IPS DF 6.9 (cell line): ENCODE data around the gene TRIM2.

Experiments
- DNase-seq: peaks from one replicate; pipeline ENCODE4 v3.0.0-alpha.2; 2013; ENCODE audit warnings: low read depth, low spot score
- H3K27ac ChIP-seq: one replicate; pipeline ENCODE4 v1.5.1; 2013; ENCODE audit warnings: low read length, control low read depth
- H3K27me3 ChIP-seq: 2 replicates; pipeline ENCODE4 v1.6.1; 2013; ENCODE audit warnings: mild to moderate bottlenecking, low read length; ENCODE audit not compliant: control insufficient read depth, insufficient read depth
- H3K36me3 ChIP-seq: 2 replicates; pipeline ENCODE4 v1.6.1; 2013; ENCODE audit warnings: low read length; ENCODE audit not compliant: control insufficient read depth, insufficient read depth
- H3K4me1 ChIP-seq: 2 replicates; pipeline ENCODE4 v1.6.1; 2013; ENCODE audit warnings: low read length; ENCODE audit not compliant: control insufficient read depth, insufficient read depth
- H3K4me3 ChIP-seq: 2 replicates; pipeline ENCODE4 v1.5.1; 2013; ENCODE audit warnings: mild to moderate bottlenecking, low read length
- H3K9me3 ChIP-seq: 2 replicates; pipeline ENCODE4 v1.6.1; 2013; ENCODE audit warnings: low read length, inconsistent platforms; ENCODE audit not compliant: control insufficient read depth, insufficient read depth
- WGBS: extraction: QIAGEN DNeasy Blood & Tissue Kit; methylation state at CpG from one replicate; pipeline ENCODE4 v1.1.7; 2013; ENCODE audit warnings: mixed read lengths, missing lambda C conversion rate; ENCODE audit not compliant: insufficient read length, insufficient coverage; 5-methylcytosine and 5-hydroxymethylcytosine counted together

TRIM2 gene

GRCh38 chr4:153220682-153221395 is 16.6 kb downstream of the TRIM2 start:
- DNase-seq = no peak
- no peaks in the 10 kb centered on the region for H3K36me3 ChIP-seq
- WGBS = no CpG with 5 or more reads among the region's 5 CpGs
- no peaks in the 10 kb centered on the region for H3K9me3 ChIP-seq
- H3K4me1 ChIP-seq = no peaks in the 10 kb centered on the region
- H3K4me3 ChIP-seq = no peak overlapping the region
- H3K27me3 ChIP-seq = no peaks in the 10 kb centered on the region
- H3K27ac ChIP-seq = no peak overlapping the region

GRCh38 chr4:153221783-153222706 is 17.8 kb downstream of the TRIM2 start:
- H3K4me3 ChIP-seq = peak overlapping the region; percentile 52; the same call in 1 of the 2 replicates
- no peaks in the 10 kb centered on the region for H3K4me1 ChIP-seq
- no peaks in the 10 kb centered on the region for H3K27me3 ChIP-seq
- H3K27ac ChIP-seq = no peak overlapping the region
- no peaks in the 10 kb centered on the region for H3K9me3 ChIP-seq
- DNase-seq = no peak
- WGBS = 92% methylated on average over 2 of the region's 30 CpGs
- H3K36me3 ChIP-seq = no peaks in the 10 kb centered on the region

GRCh38 chr4:153222707-153223426 is 18.6 kb downstream of the TRIM2 start:
- Histone ChIP-seq H3K9me3 (no peaks in the 10 kb centered on the region), H3K4me3 (peak overlapping the region; percentile 52; the same call in 1 of the 2 replicates), H3K36me3 (no peaks in the 10 kb centered on the region), H3K4me1 (no peaks in the 10 kb centered on the region), H3K27ac (no peak overlapping the region), H3K27me3 (no peaks in the 10 kb centered on the region)
- no peak for DNase-seq
- no CpG with 5 or more reads among the region's 61 CpGs for WGBS

GRCh38 chr4:153223427-153223801 is 19.2 kb downstream of the TRIM2 start:
- no peaks in the 10 kb centered on the region for H3K27me3 ChIP-seq
- WGBS = no CpG with 5 or more reads among the region's 9 CpGs
- no peaks in the 10 kb centered on the region for H3K4me1 ChIP-seq
- H3K36me3 ChIP-seq = no peaks in the 10 kb centered on the region
- no peak overlapping the region; the same call in 1 of the 2 replicates for H3K4me3 ChIP-seq
- no peak overlapping the region for H3K27ac ChIP-seq
- DNase-seq = no peak
- H3K9me3 ChIP-seq = no peaks in the 10 kb centered on the region

GRCh38 chr4:153223930-153224329 is 19.7 kb downstream of the TRIM2 start:
- Histone ChIP-seq H3K9me3 (no peaks in the 10 kb centered on the region), H3K4me3 (no peak overlapping the region), H3K4me1 (no peaks in the 10 kb centered on the region), H3K36me3 (no peaks in the 10 kb centered on the region), H3K27me3 (no peaks in the 10 kb centered on the region), H3K27ac (no peak overlapping the region)
- DNase-seq = no peak
- WGBS = no CpG with 5 or more reads among the region's 1 CpG

- Histone ChIP-seq H3K27ac (no peak overlapping the region), H3K27me3 (no peaks in the 10 kb centered on the region), H3K4me3 (no peak overlapping the region), H3K36me3 (no peaks in the 10 kb centered on the region), H3K4me1 (no peaks in the 10 kb centered on the region), H3K9me3 (no peaks in the 10 kb centered on the region)
- no CpG with 5 or more reads among the region's 1 CpG for WGBS
- DNase-seq = no peak
Measured at GRCh38 chr4:153224474-153224873, 20.2 kb downstream of the TRIM2 start.

GRCh38 chr4:153227469-153228075 is 23.3 kb downstream of the TRIM2 start:
- Histone ChIP-seq H3K4me3 (no peak overlapping the region), H3K4me1 (no peaks in the 10 kb centered on the region; the same call in 1 of the 2 replicates), H3K36me3 (no peaks in the 10 kb centered on the region), H3K9me3 (no peaks in the 10 kb centered on the region), H3K27ac (no peak overlapping the region), H3K27me3 (no peaks in the 10 kb centered on the region)
- DNase-seq = no peak
- no CpG with 5 or more reads among the region's 7 CpGs for whole genome bisulfite sequencing

GRCh38 chr4:153228512-153229140 is 24.4 kb downstream of the TRIM2 start:
- H3K9me3 ChIP-seq = no peaks in the 10 kb centered on the region
- H3K27ac ChIP-seq = no peak overlapping the region
- H3K27me3 ChIP-seq = no peaks in the 10 kb centered on the region
- no peak overlapping the region for H3K4me3 ChIP-seq
- no CpG with 5 or more reads among the region's 6 CpGs for WGBS
- H3K4me1 ChIP-seq = peaks cover 2% of the 10 kb centered on the region; the same call in 1 of the 2 replicates
- DNase-seq = no peak
- no peaks in the 10 kb centered on the region for H3K36me3 ChIP-seq

- no CpG with 5 or more reads among the region's 5 CpGs for WGBS
- no peak for DNase-seq
- Histone ChIP-seq H3K4me1 (peaks cover 2% of the 10 kb centered on the region; the same call in 1 of the 2 replicates), H3K9me3 (no peaks in the 10 kb centered on the region), H3K27ac (no peak overlapping the region), H3K27me3 (no peaks in the 10 kb centered on the region), H3K36me3 (no peaks in the 10 kb centered on the region), H3K4me3 (no peak overlapping the region)
Measured at GRCh38 chr4:153229545-153229944, 25.3 kb downstream of the TRIM2 start.
